Neural progenitor cell (in vitro differentiated cells): Measurements from ENCODE around the gene PRPS2. TPM values are rescaled to one million over a fixed set of nuclear protein-coding genes. Genes with fewer than 3 reads are reported as not detected.

ENCODE experiments used
- DNase-seq: peaks from one replicate; pipeline ENCODE4 v3.0.0-alpha.2; 2016; ENCODE audit warnings: low spot score
- H2AFZ ChIP-seq: fragments of 200-600 bp; sonication (generic); replicated peaks from 2 replicates; pipeline ENCODE4 v1.6.1; 2016; ENCODE audit warnings: antibody characterized with exemption
- H3F3A ChIP-seq: fragments of 200-600 bp; sonication (generic); 2 replicates; pipeline ENCODE4 v1.6.1; 2016; ENCODE audit warnings: antibody characterized with exemption, low read depth
- H3K27ac ChIP-seq: fragments of 200-600 bp; sonication (generic); 2 replicates; pipeline ENCODE4 v1.5.1; 2016; ENCODE audit warnings: mild to moderate bottlenecking
- H3K27me3 ChIP-seq: fragments of 200-600 bp; sonication (generic); 2 replicates; pipeline ENCODE4 v1.6.1; 2016; ENCODE audit warnings: mild to moderate bottlenecking, moderate library complexity
- H3K36me3 ChIP-seq: fragments of 200-600 bp; sonication (generic); 2 replicates; pipeline ENCODE4 v1.5.1; 2016
- H3K4me1 ChIP-seq: fragments of 200-600 bp; sonication (generic); 2 replicates; pipeline ENCODE4 v1.6.1; 2016; ENCODE audit warnings: mixed run types
- H3K4me2 ChIP-seq: fragments of 200-600 bp; sonication (generic); 2 replicates; pipeline ENCODE4 v1.6.1; 2016
- H3K4me3 ChIP-seq: fragments of 200-600 bp; sonication (generic); 2 replicates; pipeline ENCODE4 v1.5.1; 2016
- H3K79me2 ChIP-seq: fragments of 200-600 bp; sonication (generic); 2 replicates; pipeline ENCODE4 v1.6.1; 2016; ENCODE audit warnings: low read depth
- H3K9ac ChIP-seq: fragments of 200-600 bp; sonication (generic); 2 replicates; pipeline ENCODE4 v1.6.1; 2016
- H3K9me3 ChIP-seq: fragments of 200-600 bp; sonication (generic); 2 replicates; pipeline ENCODE4 v1.5.1; 2016; ENCODE audit warnings: low read depth
- H4K20me1 ChIP-seq: fragments of 200-600 bp; sonication (generic); 2 replicates; pipeline ENCODE4 v1.6.1; 2016; ENCODE audit warnings: low read depth
- H3K27ac Mint-ChIP-seq: 3 replicates; pipeline ENCODE4 v1.8.0; 2021; ENCODE audit warnings: mixed read lengths
- H3K27me3 Mint-ChIP-seq: 2 replicates; pipeline ENCODE4 v1.8.0; 2022; ENCODE audit warnings: low read depth, mild to moderate bottlenecking, inconsistent platforms, moderate library complexity, mixed read lengths; ENCODE audit not compliant: insufficient read depth
- H3K36me3 Mint-ChIP-seq: 3 replicates; pipeline ENCODE4 v1.8.0; 2021; ENCODE audit warnings: mixed read lengths
- H3K4me1 Mint-ChIP-seq: 3 replicates; pipeline ENCODE4 v1.8.0; 2021; ENCODE audit warnings: mixed read lengths
- H3K4me3 Mint-ChIP-seq: 3 replicates; pipeline ENCODE4 v1.8.0; 2021; ENCODE audit warnings: mild to moderate bottlenecking, moderate library complexity, mixed read lengths
- H3K9me3 Mint-ChIP-seq: 3 replicates; pipeline ENCODE4 v1.8.0; 2020; ENCODE audit warnings: mixed read lengths
- CTCF ChIP-seq: fragments of 200-600 bp; sonication (generic); IDR thresholded peaks from 2 replicates; pipeline ENCODE4 v1.5.1; 2017; ENCODE audit warnings: antibody characterized with exemption, mild to moderate bottlenecking
- EZH2 ChIP-seq: fragments of 200-600 bp; sonication (generic); IDR thresholded peaks from 2 replicates; pipeline ENCODE4 v1.6.1; 2017; ENCODE audit warnings: antibody characterized with exemption, mild to moderate bottlenecking, moderate library complexity
- EZH2phosphoT487 ChIP-seq: fragments of 200-600 bp; sonication (generic); IDR thresholded peaks from 2 replicates; pipeline ENCODE4 v1.6.1; 2017; ENCODE audit warnings: antibody characterized with exemption
- total RNA-seq: library from RNA; depleted of rRNA; stranded (reverse); fragments of >200 nt; gene quantifications from 2 replicates; pipeline ENCODE4 v1.2.3, GENCODE V29; 2015; ENCODE audit warnings: low replicate concordance

Gene PRPS2
- total RNA-seq: 21.6 and 32.2 TPM in 2 replicates

GRCh38 chrX:12791257-12792228, at the start of gene PRPS2:
PRPS2 (plus strand) TSS chrX:12791412; CDS start chrX:12791498, 86 bp downstream.
- H3K4me2 ChIP-seq: peak within 1 kb of the TSS; percentile 79
- Mint-ChIP-seq H3K27me3 (peaks cover 7% of the 10 kb centered on the region), H3K4me3 (peak within 1 kb of the TSS; percentile 85), H3K27ac (no peak within 1 kb of the TSS), H3K9me3 (peaks cover 11% of the 10 kb centered on the region), H3K36me3 (peaks cover 10% of the 10 kb centered on the region), H3K4me1 (peaks cover 7% of the 10 kb centered on the region)
- peaks cover 4% of the 10 kb centered on the region for H4K20me1 ChIP-seq
- H3K4me1 ChIP-seq: no peaks in the 10 kb centered on the region
- no peaks in the 10 kb centered on the region for H3F3A ChIP-seq
- peaks cover 6% of the 10 kb centered on the region for H3K9me3 ChIP-seq
- H3K4me3 ChIP-seq: peak within 1 kb of the TSS; percentile 60
- TF ChIP-seq EZH2phosphoT487 (no peak), CTCF (no peak), EZH2 (no peak)
- no peak within 1 kb of the TSS for H3K27ac ChIP-seq
- peaks cover 15% of the 10 kb centered on the region for H3K27me3 ChIP-seq
- peaks cover 45% of the 10 kb centered on the region for H3K79me2 ChIP-seq
- H3K36me3 ChIP-seq: no peaks in the 10 kb centered on the region
- H3K9ac ChIP-seq: no peak within 1 kb of the TSS
- peak; percentile 80 for DNase-seq
- H2AFZ ChIP-seq: peak within 1 kb of the TSS; percentile 92

- Histone ChIP-seq H3K4me2 (no peak overlapping the region), H3F3A (no peaks in the 10 kb centered on the region), H4K20me1 (no peaks in the 10 kb centered on the region), H3K79me2 (no peaks in the 10 kb centered on the region), H2AFZ (no peak overlapping the region), H3K27ac (no peak overlapping the region), H3K27me3 (no peaks in the 10 kb centered on the region), H3K9ac (no peak overlapping the region), H3K36me3 (no peaks in the 10 kb centered on the region), H3K4me1 (no peaks in the 10 kb centered on the region), H3K9me3 (no peaks in the 10 kb centered on the region), H3K4me3 (no peak overlapping the region)
- Mint-ChIP-seq H3K36me3 (no peaks in the 10 kb centered on the region), H3K27ac (no peak overlapping the region), H3K4me3 (no peak overlapping the region), H3K27me3 (peaks cover 2% of the 10 kb centered on the region), H3K4me1 (no peaks in the 10 kb centered on the region), H3K9me3 (peaks cover 4% of the 10 kb centered on the region)
- DNase-seq: no peak
- TF ChIP-seq EZH2 (no peak), CTCF (no peak), EZH2phosphoT487 (no peak)
Observed at GRCh38 chrX:12741416-12741815, 49.8 kb upstream of the PRPS2 start.

DNA sequence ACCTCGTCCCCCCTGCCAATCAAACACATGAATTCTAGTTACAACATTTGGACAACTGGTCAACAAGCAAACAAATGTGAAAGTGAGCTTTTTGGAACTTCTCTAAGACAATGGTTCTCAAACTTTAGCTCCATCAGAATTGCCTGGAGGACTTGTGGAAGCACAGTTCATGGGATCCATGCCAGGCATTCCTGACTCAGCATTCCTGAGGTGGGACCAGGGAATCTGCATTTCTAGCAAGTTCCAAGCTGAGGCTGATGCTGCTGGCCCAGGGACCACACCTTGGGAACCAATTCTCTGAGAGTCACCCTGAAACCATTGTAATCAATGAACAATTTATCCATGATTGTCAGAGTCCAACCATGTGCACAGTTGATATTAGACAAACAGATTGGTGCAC, 43.8 kb upstream of the PRPS2 start:
- H3K4me1 Mint-ChIP-seq: no peaks in the 10 kb centered on the region
- H3K4me2 ChIP-seq: no peak overlapping the region
- H3K4me3 Mint-ChIP-seq: no peak overlapping the region
- H3K9ac ChIP-seq: no peak overlapping the region
- no peak for TF ChIP-seq EZH2
- no peak for TF ChIP-seq EZH2phosphoT487
- TF ChIP-seq CTCF: no peak
- H3K4me1 ChIP-seq: no peaks in the 10 kb centered on the region
- no peaks in the 10 kb centered on the region for H3K36me3 ChIP-seq
- H3K9me3 Mint-ChIP-seq: peaks cover 2% of the 10 kb centered on the region
- H3K79me2 ChIP-seq: no peaks in the 10 kb centered on the region
- no peaks in the 10 kb centered on the region for H3F3A ChIP-seq
- H3K27ac Mint-ChIP-seq: no peak overlapping the region
- H3K27ac ChIP-seq: no peak overlapping the region
- no peaks in the 10 kb centered on the region for H4K20me1 ChIP-seq
- no peak overlapping the region for H3K4me3 ChIP-seq
- H3K9me3 ChIP-seq: peaks cover 5% of the 10 kb centered on the region
- no peaks in the 10 kb centered on the region for H3K27me3 ChIP-seq
- H3K27me3 Mint-ChIP-seq: peaks cover 3% of the 10 kb centered on the region
- no peak for DNase-seq
- no peak overlapping the region for H2AFZ ChIP-seq
- no peaks in the 10 kb centered on the region for H3K36me3 Mint-ChIP-seq
